H1 (cell line): ENCODE data around the gene LRRC4C. TPM values are rescaled to one million over a fixed set of nuclear protein-coding genes. Genes with fewer than 3 reads are reported as not detected.

Experiments used
- CTCF ChIA-PET: fragments of 300-600 bp; sonication (Branson Sonifier 250); formaldehyde crosslinking; loops from one replicate; lab custom pipeline; 2021; ENCODE audit not compliant: partially characterized antibody; lab: Charles Lee
- POLR2A ChIA-PET: fragments of 300-600 bp; sonication (Branson Sonifier 250); formaldehyde crosslinking; loops from one replicate; lab custom pipeline; 2021; ENCODE audit warnings: inconsistent platforms; ENCODE audit not compliant: partially characterized antibody; lab: Charles Lee
- DNase-seq, 2 experiments: peaks; one replicate each; pipeline versions ENCODE4 v3.0.0 to v3.0.0-alpha.2; 2010 to 2022; ENCODE audit warnings: low spot score in 2 of 2, low read depth in 1 of 2, mixed read lengths in 1 of 2
- FAIRE-seq: peaks from 2 replicates; lab custom pipeline; 2011; peaks lifted over from hg19 to GRCh38; lab: Jason Lieb, UNC
- H2AFZ ChIP-seq: 2 replicates; pipeline ENCODE4 v1.8.1; 2012; ENCODE audit warnings: low read length, inconsistent platforms
- H2AK5ac ChIP-seq: 2 replicates; pipeline ENCODE4 v1.6.1; 2013; ENCODE audit warnings: low read depth, low read length
- H2BK120ac ChIP-seq: replicated peaks from 2 replicates; pipeline ENCODE3; 2013; ENCODE audit warnings: low read depth, low read length, inconsistent platforms
- H2BK12ac ChIP-seq: 2 replicates; pipeline ENCODE4 v1.6.1; 2013; ENCODE audit warnings: low read depth, low read length
- H2BK15ac ChIP-seq: 2 replicates; pipeline ENCODE4 v1.6.1; 2013; ENCODE audit warnings: low read length
- H2BK20ac ChIP-seq: 2 replicates; pipeline ENCODE4 v1.6.1; 2013; ENCODE audit warnings: low read length
- H2BK5ac ChIP-seq: 2 replicates; pipeline ENCODE4 v1.6.1; 2013; ENCODE audit warnings: low read depth, low read length
- H3K14ac ChIP-seq: 2 replicates; pipeline ENCODE4 v1.6.1; 2013; ENCODE audit warnings: inconsistent platforms; ENCODE audit not compliant: insufficient read length
- H3K18ac ChIP-seq: 2 replicates; pipeline ENCODE4 v1.6.1; 2013; ENCODE audit warnings: low read length; ENCODE audit errors: extremely low read depth
- H3K23ac ChIP-seq: 2 replicates; pipeline ENCODE4 v1.6.1; 2013; ENCODE audit warnings: inconsistent platforms; ENCODE audit not compliant: insufficient read length
- H3K23me2 ChIP-seq: 2 replicates; pipeline ENCODE4 v1.6.1; 2013; ENCODE audit warnings: low read depth, low read length
- H3K27ac ChIP-seq: 2 replicates; pipeline ENCODE4 v1.6.1; 2011; ENCODE audit warnings: low read depth, low read length, inconsistent platforms
- H3K27me3 ChIP-seq, 4 experiments: replicated peaks in 1 of 4; 1 replicate in 1 of 4; 2 replicates in 3 of 4; pipeline versions ENCODE4 v1.6.1 to v1.8.1; 2011 to 2013; ENCODE audit warnings: low read length in 3 of 4, mild to moderate bottlenecking in 3 of 4, inconsistent platforms in 2 of 4, mixed read lengths in 2 of 4, moderate library complexity in 1 of 4; ENCODE audit not compliant: control insufficient read depth in 3 of 4, insufficient read depth in 3 of 4; ENCODE audit errors: extremely low read depth in 1 of 4
- H3K36me3 ChIP-seq, 4 experiments: 2 replicates each; pipeline versions ENCODE4 v1.6.1 to v1.8.1; 2011 to 2013; ENCODE audit warnings: mild to moderate bottlenecking in 4 of 4, low read length in 3 of 4, moderate library complexity in 2 of 4, control low read depth in 1 of 4, inconsistent platforms in 1 of 4; ENCODE audit not compliant: insufficient read depth in 4 of 4, control insufficient read depth in 2 of 4
- H3K4ac ChIP-seq: replicated peaks from 2 replicates; pipeline ENCODE3; 2013; ENCODE audit warnings: low read length, low read depth, mixed read lengths, inconsistent platforms; ENCODE audit not compliant: insufficient read length
- H3K4me1 ChIP-seq, 4 experiments: replicated peaks in 1 of 4; 1 replicate in 1 of 4; 2 replicates in 3 of 4; pipeline versions ENCODE4 v1.6.1 to v1.8.1; 2011 to 2013; ENCODE audit warnings: low read length in 3 of 4, inconsistent platforms in 2 of 4, mixed read lengths in 1 of 4; ENCODE audit not compliant: insufficient read depth in 4 of 4, control insufficient read depth in 3 of 4
- H3K4me2 ChIP-seq, 2 experiments: 2 replicates each; pipeline versions ENCODE4 v1.6.1 to v1.8.1; 2011 to 2013; ENCODE audit warnings: low read depth in 2 of 2, low read length in 2 of 2, control low read depth in 1 of 2, inconsistent platforms in 1 of 2, mild to moderate bottlenecking in 1 of 2; ENCODE audit not compliant: insufficient read depth in 1 of 2
- H3K4me3 ChIP-seq, 4 experiments: fragments of 200-600, 300-600 bp in 1 of 4; sonication (generic), shearing (Covaris generic), sonication (Bioruptor Twin) in 1 of 4; 2 replicates each; pipeline versions ENCODE4 v1.5.1 to v1.8.1; 2011 to 2016; ENCODE audit warnings: low read length in 4 of 4, low read depth in 3 of 4, control low read depth in 2 of 4, inconsistent platforms in 2 of 4, mild to moderate bottlenecking in 2 of 4, mixed read lengths in 1 of 4, moderate library complexity in 1 of 4; ENCODE audit not compliant: insufficient read depth in 2 of 4; ENCODE audit errors: extremely low read depth in 1 of 4
- H3K56ac ChIP-seq: replicated peaks from 2 replicates; pipeline ENCODE3; 2013; ENCODE audit warnings: low read depth, mild to moderate bottlenecking, mixed read lengths, low read length, inconsistent platforms; ENCODE audit not compliant: insufficient read length
- H3K79me1 ChIP-seq: 2 replicates; pipeline ENCODE4 v1.6.1; 2013; ENCODE audit warnings: low read depth, low read length, control low read depth
- H3K79me2 ChIP-seq, 2 experiments: 2 replicates each; pipeline versions ENCODE4 v1.6.1 to v1.8.1; 2012 to 2013; ENCODE audit warnings: low read length in 2 of 2, mild to moderate bottlenecking in 2 of 2, inconsistent platforms in 1 of 2; ENCODE audit not compliant: insufficient read depth in 2 of 2, control insufficient read depth in 1 of 2
- H3K9ac ChIP-seq, 4 experiments: replicated peaks in 1 of 4; 1 replicate in 1 of 4; 2 replicates in 3 of 4; pipeline versions ENCODE4 v1.6.1 to v1.8.1; 2011 to 2013; ENCODE audit warnings: low read depth in 3 of 4, low read length in 3 of 4, control low read depth in 2 of 4, mild to moderate bottlenecking in 2 of 4, moderate library complexity in 2 of 4, inconsistent platforms in 1 of 4; ENCODE audit errors: extremely low read depth in 1 of 4
- H3K9me3 ChIP-seq, 2 experiments: 2 replicates each; pipeline versions ENCODE4 v1.6.1 to v1.8.1; 2012 to 2013; ENCODE audit warnings: mild to moderate bottlenecking in 2 of 2, moderate library complexity in 2 of 2, control low read depth in 1 of 2, inconsistent platforms in 1 of 2, low read depth in 1 of 2, low read length in 1 of 2, mixed read lengths in 1 of 2; ENCODE audit not compliant: insufficient read depth in 2 of 2
- H4K20me1 ChIP-seq, 2 experiments: replicated peaks in 1 of 2; 2 replicates each; pipeline versions ENCODE3 to v1.8.1; 2011 to 2013; ENCODE audit warnings: inconsistent platforms in 2 of 2, low read length in 2 of 2, mild to moderate bottlenecking in 1 of 2; ENCODE audit not compliant: insufficient read depth in 2 of 2, control insufficient read depth in 1 of 2
- H4K5ac ChIP-seq: 2 replicates; pipeline ENCODE4 v1.6.1; 2013; ENCODE audit warnings: low read length, low read depth, mixed read lengths, inconsistent platforms; ENCODE audit not compliant: insufficient read length
- H4K8ac ChIP-seq: 2 replicates; pipeline ENCODE4 v1.8.0; 2013; ENCODE audit warnings: mild to moderate bottlenecking, moderate library complexity, low read length, inconsistent platforms; ENCODE audit not compliant: insufficient read depth; ENCODE audit errors: extremely low read depth
- H4K91ac ChIP-seq: replicated peaks from 2 replicates; pipeline ENCODE3; 2013; ENCODE audit warnings: low read length, mixed read lengths, inconsistent platforms; ENCODE audit not compliant: insufficient read length
- CBX8 ChIP-seq: fragments of 300-800, 300-1000 bp; sonication (generic); IDR thresholded peaks from 2 replicates; pipeline ENCODE4 v1.7.1; 2016; ENCODE audit warnings: low read depth, low read length, borderline replicate concordance
- POU5F1 ChIP-seq: IDR thresholded peaks from 2 replicates; pipeline ENCODE4 v1.6.1; 2011; ENCODE audit warnings: low read depth, mild to moderate bottlenecking, low read length, moderate library complexity
- SIX5 ChIP-seq: IDR thresholded peaks from 2 replicates; pipeline ENCODE4 v1.6.1; 2011; ENCODE audit warnings: mild to moderate bottlenecking, low read depth, low read length
- YY1 ChIP-seq: IDR thresholded peaks from 2 replicates; pipeline ENCODE4 v1.6.1; 2011; ENCODE audit warnings: low read depth, mild to moderate bottlenecking, low read length
- WGBS, 2 experiments: shearing (Covaris generic) in 1 of 2; methylation state at CpG; one replicate each; pipeline versions ENCODE4 v1.1.6 to v1.1.7; 2013 to 2015; ENCODE audit warnings: low lambda C conversion rate in 2 of 2, mixed read lengths in 2 of 2, inconsistent platforms in 1 of 2, low coverage in 1 of 2, missing lambda C conversion rate in 1 of 2; ENCODE audit not compliant: insufficient replicate concordance in 2 of 2, insufficient coverage in 1 of 2, insufficient read length in 1 of 2; ENCODE audit errors: extremely low coverage in 1 of 2, missing lambda C conversion rate in 1 of 2; 5-methylcytosine and 5-hydroxymethylcytosine counted together
- polyA plus RNA-seq, 7 experiments: library from polyadenylated mRNA; depleted of rRNA in 3 of 7; stranded (reverse) in 5 of 7; unstranded in 2 of 7; fragments of >200 nt in 5 of 7; fragments of 200-250 nt in 2 of 7; gene quantifications; 1 replicate in 5 of 7; 2 replicates in 1 of 7; 4 replicates in 1 of 7; pipeline versions ENCODE4 v1.2.1 to v1.2.3, GENCODE V29; 2011 to 2013; ENCODE audit warnings: missing spikeins in 2 of 7, mixed read lengths in 2 of 7
- total RNA-seq: library from RNA; stranded (reverse); fragmentation: NEBNext Ultra II Directional; extraction: Animal tissue kit (Norgen Biotek cat#: 25700); gene quantifications from 2 replicates; pipeline ENCODE4 v1.2.1, GENCODE V29; 2021

LRRC4C gene
- total and polyA plus RNA-seq, 2 of the 8 experiments (the other 6 are each of a cell fraction or from before 2014, with no cell fraction given), result 0.23 to 2.2 TPM

GRCh38 chr11:40380835-40381234 is 1078.6 kb downstream of the LRRC4C start:
- Histone ChIP-seq H3K9ac (no peak overlapping the region), H3K27ac (no peak overlapping the region), H3K79me1 (no peaks in the 10 kb centered on the region), H2AFZ (no peak overlapping the region), H3K4me3 (no peak overlapping the region), H4K5ac (no peak overlapping the region), H2BK12ac (no peak overlapping the region), H3K4me1 (no peaks in the 10 kb centered on the region), H4K8ac (no peak overlapping the region), H3K36me3 (no peaks in the 10 kb centered on the region), H2BK15ac (no peak overlapping the region), H4K20me1 (no peaks in the 10 kb centered on the region), H2BK20ac (no peak overlapping the region), H3K56ac (no peak overlapping the region), H4K91ac (no peak overlapping the region), H3K27me3 (no peaks in the 10 kb centered on the region), H3K23ac (no peak overlapping the region), H3K4me2 (no peak overlapping the region), H3K14ac (no peak overlapping the region), H2AK5ac (no peak overlapping the region), H2BK5ac (no peak overlapping the region), H3K9me3 (no peaks in the 10 kb centered on the region), H3K18ac (no peak overlapping the region), H2BK120ac (no peak overlapping the region), H3K23me2 (no peaks in the 10 kb centered on the region; the same call in 1 of the 2 replicates), H3K79me2 (no peaks in the 10 kb centered on the region), H3K4ac (no peak overlapping the region)
- CTCF ChIA-PET, result no interaction called here
- 85% methylated on average over 5 of the region's 5 CpGs; no CpG with 5 or more reads in 1 of the 2 experiments for WGBS, 2 experiments
- DNase-seq, result no peak
- no peak for FAIRE-seq
- POLR2A ChIA-PET, result no interaction called here
- TF ChIP-seq CBX8, result no peak
- no peak for TF ChIP-seq POU5F1
- no peak for TF ChIP-seq SIX5
- no peak for TF ChIP-seq YY1
